ENCODE results near the gene MS4A4E.
"Not testable (repeated sequence)": the region's sequence is repeated elsewhere in the genome, so short reads cannot be mapped to it uniquely, and the experiment has no call there.

MS4A4E gene

GRCh38 chr11:60169264-60169915 lies 73.5 kb downstream of the MS4A4E start:
- no peak for DNase-seq

GRCh38 chr11:60168306-60168705 lies 74.6 kb downstream of the MS4A4E start:
- DNase-seq, result no peak

- no peak for DNase-seq
These were observed 77.0 kb downstream of the MS4A4E start for GRCh38 chr11:60165951-60166350.

- no peak for DNase-seq
These were observed 77.4 kb downstream of the MS4A4E start for GRCh38 chr11:60165538-60165937.

- DNase-seq, result no peak
These were observed 78.3 kb downstream of the MS4A4E start for GRCh38 chr11:60164550-60165075.

- no peak for DNase-seq
These were observed 81.2 kb downstream of the MS4A4E start for GRCh38 chr11:60161766-60162165.

- no peak for DNase-seq
These were observed 81.8 kb downstream of the MS4A4E start for GRCh38 chr11:60161107-60161506.

- DNase-seq, result no peak
These were observed 83.1 kb downstream of the MS4A4E start for GRCh38 chr11:60159868-60160267.

GRCh38 chr11:60159284-60159683 lies 83.7 kb downstream of the MS4A4E start:
- DNase-seq, result no peak

- DNase-seq, result no peak
These were observed 84.3 kb downstream of the MS4A4E start for GRCh38 chr11:60158636-60159035.

- DNase-seq, result no peak
These were observed 87.0 kb downstream of the MS4A4E start for GRCh38 chr11:60155931-60156330.

GRCh38 chr11:60152727-60153126 lies 90.2 kb downstream of the MS4A4E start:
- DNase-seq, result not testable (repeated sequence)

- no peak for DNase-seq
These were observed 92.7 kb downstream of the MS4A4E start for GRCh38 chr11:60150279-60150678.
